ENCODE data around the gene PMFBP1. TPM values are rescaled to one million over a fixed set of nuclear protein-coding genes. Genes with fewer than 3 reads are reported as not detected.

The PMFBP1 gene
- total and polyA plus RNA-seq, 4 donors: 0.62 to 1.3 (median 1.0) TPM

GRCh38 chr16:72109300-72109699 lies 62.7 kb downstream of the PMFBP1 start:
- no peak overlapping the region for H3K4me3 ChIP-seq
- no peaks in the 10 kb centered on the region for H3K9me3 ChIP-seq (ENCODE audit: control insufficient read depth in 4 of 4, insufficient read depth in 3 of 4, low read length in 3 of 4)
- H3K4me1 ChIP-seq (ENCODE audit: control insufficient read depth in 5 of 5, insufficient read depth in 5 of 5, low read length in 5 of 5): no peaks in the 10 kb centered on the region
- no peak for ATAC-seq (ENCODE audit: insufficient read depth, low FRiP score)
- no peak for TF ChIP-seq CTCF (IDR thresholded peaks at IDR 0.05; ENCODE audit: control extremely low read depth, extremely low read depth)
- H3K27me3 ChIP-seq (ENCODE audit: control insufficient read depth in 3 of 3, insufficient read depth in 3 of 3, low read length in 2 of 3): no peaks in the 10 kb centered on the region
- no peak overlapping the region for H3K9ac ChIP-seq (ENCODE audit: insufficient read depth in 1 of 2, low read length in 2 of 2)
- WGBS, 2 donors: 97% methylated on average over 12 of the region's 12 CpGs
- peaks cover 43 to 77% (median 53%) of the 10 kb centered on the region in 4 donors for H3K36me3 ChIP-seq (ENCODE audit: control insufficient read depth in 4 of 4, insufficient read depth in 4 of 4, low read length in 4 of 4)
- no peak for DNase-seq
- no peak overlapping the region for H3K27ac ChIP-seq (ENCODE audit: low read depth in 1 of 2, low read length in 1 of 2)

- Histone ChIP-seq H3K9me3 (ENCODE audit: control insufficient read depth in 4 of 4, insufficient read depth in 3 of 4, low read length in 3 of 4) (no peaks in the 10 kb centered on the region), H3K27me3 (ENCODE audit: control insufficient read depth in 3 of 3, insufficient read depth in 3 of 3, low read length in 2 of 3) (no peaks in the 10 kb centered on the region), H3K9ac (ENCODE audit: insufficient read depth in 1 of 2, low read length in 2 of 2) (no peak overlapping the region), H3K4me3 (no peak overlapping the region), H3K4me1 (ENCODE audit: control insufficient read depth in 5 of 5, insufficient read depth in 5 of 5, low read length in 5 of 5) (no peaks in the 10 kb centered on the region), H3K27ac (ENCODE audit: low read depth in 1 of 2, low read length in 1 of 2) (no peak overlapping the region), H3K36me3 (ENCODE audit: control insufficient read depth in 4 of 4, insufficient read depth in 4 of 4, low read length in 4 of 4) (peaks cover 47 to 84% (median 60%) of the 10 kb centered on the region in 4 donors)
- DNase-seq (no peak), ATAC-seq (ENCODE audit: insufficient read depth, low FRiP score) (no peak)
- no peak for TF ChIP-seq CTCF (IDR thresholded peaks at IDR 0.05; ENCODE audit: control extremely low read depth, extremely low read depth)
- WGBS, 2 donors: 91 to 94% methylated on average over 16 of the region's 16 CpGs
Observed at GRCh38 chr16:72108353-72109102, 63.4 kb downstream of the PMFBP1 start.

- no peak overlapping the region for H3K9ac ChIP-seq (ENCODE audit: insufficient read depth in 1 of 2, low read length in 2 of 2)
- H3K27ac ChIP-seq (ENCODE audit: low read depth in 1 of 2, low read length in 1 of 2): no peak overlapping the region
- 95% methylated on average over 17 of the region's 17 CpGs for WGBS, 2 donors
- no peaks in the 10 kb centered on the region for H3K27me3 ChIP-seq (ENCODE audit: control insufficient read depth in 3 of 3, insufficient read depth in 3 of 3, low read length in 2 of 3)
- no peaks in the 10 kb centered on the region for H3K9me3 ChIP-seq (ENCODE audit: control insufficient read depth in 4 of 4, insufficient read depth in 3 of 4, low read length in 3 of 4)
- H3K36me3 ChIP-seq (ENCODE audit: control insufficient read depth in 4 of 4, insufficient read depth in 4 of 4, low read length in 4 of 4): peaks cover 54 to 89% (median 68%) of the 10 kb centered on the region in 4 donors
- no peaks in the 10 kb centered on the region for H3K4me1 ChIP-seq (ENCODE audit: control insufficient read depth in 5 of 5, insufficient read depth in 5 of 5, low read length in 5 of 5)
- no peak for TF ChIP-seq CTCF (IDR thresholded peaks at IDR 0.05; ENCODE audit: control extremely low read depth, extremely low read depth)
- DNase-seq (no peak), ATAC-seq (ENCODE audit: insufficient read depth, low FRiP score) (no peak)
- H3K4me3 ChIP-seq: no peak overlapping the region
Observed at GRCh38 chr16:72107371-72107770, 64.6 kb downstream of the PMFBP1 start.
